HEK293 (cell line): ENCODE data around the gene PTH2.

Experiments
- CTCF ChIP-seq: fragments of 450-650 bp; formaldehyde crosslinking; IDR thresholded peaks from 2 replicates; pipeline ENCODE4 v1.5.1; 2016; ENCODE audit warnings: missing biosample characterization, missing genetic modification characterization
- REPIN1 ChIP-seq: fragments of 450-650 bp; formaldehyde crosslinking; IDR thresholded peaks from 2 replicates; pipeline ENCODE4 v1.5.1; 2017; ENCODE audit warnings: missing biosample characterization, missing genetic modification characterization, low read depth
- SETDB1 ChIP-seq: IDR thresholded peaks from one replicate; pipeline ENCODE4 v1.6.1; 2017; ENCODE audit warnings: mild to moderate bottlenecking, low read length, moderate library complexity, mixed read lengths; ENCODE audit not compliant: insufficient read length
- ZBTB17 ChIP-seq: fragments of 450-650 bp; formaldehyde crosslinking; IDR thresholded peaks from 2 replicates; pipeline ENCODE4 v1.5.1; 2016; ENCODE audit warnings: missing biosample characterization, missing genetic modification characterization
- ZBTB21 ChIP-seq: fragments of 450-650 bp; formaldehyde crosslinking; IDR thresholded peaks from 2 replicates; pipeline ENCODE4 v1.5.1; 2017; ENCODE audit warnings: missing biosample characterization, missing genetic modification characterization
- ZEB2 ChIP-seq: fragments of 450-650 bp; formaldehyde crosslinking; IDR thresholded peaks from 2 replicates; pipeline ENCODE4 v1.5.1; 2016; ENCODE audit warnings: missing biosample characterization, missing genetic modification characterization
- ZNF24 ChIP-seq: fragments of 450-650 bp; formaldehyde crosslinking; IDR thresholded peaks from 2 replicates; pipeline ENCODE4 v1.5.1; 2016; ENCODE audit warnings: missing biosample characterization, missing genetic modification characterization
- ZNF416 ChIP-seq: fragments of 450-650 bp; formaldehyde crosslinking; IDR thresholded peaks from 2 replicates; pipeline ENCODE4 v1.5.1; 2016; ENCODE audit warnings: missing biosample characterization, missing genetic modification characterization
- ZNF785 ChIP-seq: fragments of 450-650 bp; formaldehyde crosslinking; IDR thresholded peaks from 2 replicates; pipeline ENCODE4 v1.5.1; 2016; ENCODE audit warnings: missing biosample characterization, missing genetic modification characterization
- ZNF830 ChIP-seq: fragments of 450-650 bp; IDR thresholded peaks from 2 replicates; pipeline ENCODE4 v1.5.0; 2018; ENCODE audit warnings: missing biosample characterization, missing genetic modification characterization, low read depth, mild to moderate bottlenecking, moderate library complexity
- ZSCAN5A ChIP-seq: fragments of 450-650 bp; formaldehyde crosslinking; IDR thresholded peaks from 2 replicates; pipeline ENCODE4 v1.5.1; 2016; ENCODE audit warnings: missing biosample characterization, missing genetic modification characterization

- TF ChIP-seq ZEB2 (tag by site-specific recombination) (no peak), ZNF416 (tag by site-specific recombination) (no peak), REPIN1 (tag by site-specific recombination) (no peak), CTCF (tag by site-specific recombination) (no peak), ZBTB17 (tag by site-specific recombination) (no peak), ZBTB21 (tag by site-specific recombination) (no peak), ZNF830 (tag by site-specific recombination) (no peak), ZSCAN5A (no peak), SETDB1 (no peak), ZNF785 (tag by site-specific recombination) (no peak), ZNF24 (tag by site-specific recombination) (no peak)
Measured at GRCh38 chr19:49411681-49412326, 11.4 kb downstream of the PTH2 start.
